H1 (cell line): ENCODE measurements around the gene ELOVL4. TPM values are rescaled to one million over a fixed set of nuclear protein-coding genes. Genes with fewer than 3 reads are reported as not detected.

Experiments used
- ATF3 ChIP-seq: IDR thresholded peaks from 2 replicates; pipeline ENCODE4 v1.6.1; 2011; ENCODE audit warnings: low read depth, mild to moderate bottlenecking, low read length; ENCODE audit not compliant: insufficient read depth
- CHD1 ChIP-seq: IDR thresholded peaks from 2 replicates; pipeline ENCODE4 v1.6.1; 2012; ENCODE audit warnings: low read depth, low read length, improper control_type of control experiment
- CHD2 ChIP-seq: IDR thresholded peaks from 2 replicates; pipeline ENCODE4 v1.6.1; 2012; ENCODE audit warnings: low read length, improper control_type of control experiment
- CHD7 ChIP-seq: fragments of 300-600 bp; sonication (generic); IDR thresholded peaks from 2 replicates; pipeline ENCODE4 v1.7.1; 2012; ENCODE audit warnings: low read length, moderate library complexity, mild to moderate bottlenecking, inconsistent platforms; ENCODE audit not compliant: insufficient replicate concordance
- CTBP2 ChIP-seq: IDR thresholded peaks from 2 replicates; pipeline ENCODE4 v1.7.0; 2011; ENCODE audit warnings: borderline replicate concordance, mild to moderate bottlenecking, moderate library complexity, mixed read lengths, low read length; ENCODE audit not compliant: insufficient read depth, insufficient read length
- MAFK ChIP-seq: IDR thresholded peaks from 2 replicates; pipeline ENCODE4 v1.6.1; 2012; ENCODE audit warnings: low read depth, mild to moderate bottlenecking, improper control_type of control experiment, low read length
- NANOG ChIP-seq: IDR thresholded peaks from 2 replicates; pipeline ENCODE4 v1.6.1; 2011; ENCODE audit warnings: low read length, low read depth, mild to moderate bottlenecking, inconsistent platforms; ENCODE audit not compliant: insufficient read depth, poor library complexity, severe bottlenecking
- POU5F1 ChIP-seq: IDR thresholded peaks from 2 replicates; pipeline ENCODE4 v1.6.1; 2011; ENCODE audit warnings: low read depth, mild to moderate bottlenecking, low read length, moderate library complexity
- SIRT6 ChIP-seq: IDR thresholded peaks from one replicate; pipeline ENCODE4 v1.7.1; 2012; ENCODE audit warnings: low read length, inconsistent platforms
- SP1 ChIP-seq: IDR thresholded peaks from 2 replicates; pipeline ENCODE4 v1.6.1; 2011; ENCODE audit warnings: low read depth, low read length
- TAF7 ChIP-seq: optimal IDR thresholded peaks from 2 replicates; pipeline ENCODE3; 2011; ENCODE audit warnings: low read depth, mild to moderate bottlenecking, inconsistent platforms, low read length, moderate library complexity, borderline replicate concordance
- polyA plus RNA-seq, 7 experiments: library from polyadenylated mRNA; depleted of rRNA in 3 of 7; stranded (reverse) in 5 of 7; unstranded in 2 of 7; fragments of >200 nt in 5 of 7; fragments of 200-250 nt in 2 of 7; gene quantifications; 1 replicate in 5 of 7; 2 replicates in 1 of 7; 4 replicates in 1 of 7; pipeline versions ENCODE4 v1.2.1 to v1.2.3, GENCODE V29; 2011 to 2013; ENCODE audit warnings: missing spikeins in 2 of 7, mixed read lengths in 2 of 7
- total RNA-seq: library from RNA; stranded (reverse); fragmentation: NEBNext Ultra II Directional; extraction: Animal tissue kit (Norgen Biotek cat#: 25700); gene quantifications from 2 replicates; pipeline ENCODE4 v1.2.1, GENCODE V29; 2021

Gene ELOVL4
- total and polyA plus RNA-seq, 2 of the 8 experiments (the other 6 are each of a cell fraction or from before 2014, with no cell fraction given), result 2.0 to 15.0 TPM

DNA sequence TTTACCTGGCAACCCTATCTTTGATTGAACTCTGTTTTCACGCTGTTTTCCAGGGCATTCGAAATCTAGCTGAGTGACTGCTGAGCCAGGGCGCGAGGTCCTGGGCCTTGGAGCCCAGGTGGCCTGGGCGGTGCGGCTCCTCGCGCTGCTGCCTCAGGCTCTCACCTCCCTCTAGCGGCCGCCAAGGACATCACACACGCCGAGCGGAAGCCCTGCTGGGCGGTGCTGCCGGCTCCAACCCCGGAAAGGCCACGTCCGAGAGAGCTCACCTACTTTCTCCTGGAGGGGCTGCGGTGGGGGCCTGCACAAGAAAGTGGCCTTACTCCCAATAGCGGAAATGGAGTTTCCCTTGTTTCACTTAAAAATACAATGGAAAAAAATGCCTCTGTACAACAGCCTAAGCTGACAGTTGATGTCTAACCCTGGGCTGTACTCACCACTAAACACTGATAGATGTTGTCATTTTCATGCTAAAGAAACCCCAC, 77.7 kb downstream of the ELOVL4 start (continued):
- no peak for TF ChIP-seq CHD7
- TF ChIP-seq SIRT6, result no peak
- no peak for TF ChIP-seq SP1
- TF ChIP-seq ATF3, result no peak
- TF ChIP-seq MAFK, result no peak
- no peak for TF ChIP-seq CHD1
- TF ChIP-seq NANOG, result no peak
- no peak for TF ChIP-seq TAF7
- TF ChIP-seq POU5F1, result no peak
- no peak for TF ChIP-seq CHD2
- TF ChIP-seq CTBP2, result no peak
- TF ChIP-seq, all 59 proteins: peak for 8
